ENCODE measurements around the gene RAB21.
"Not testable (repeated sequence)": the region's sequence is repeated elsewhere in the genome, so short reads cannot be mapped to it uniquely, and the experiment has no call there.

The RAB21 gene

DNA sequence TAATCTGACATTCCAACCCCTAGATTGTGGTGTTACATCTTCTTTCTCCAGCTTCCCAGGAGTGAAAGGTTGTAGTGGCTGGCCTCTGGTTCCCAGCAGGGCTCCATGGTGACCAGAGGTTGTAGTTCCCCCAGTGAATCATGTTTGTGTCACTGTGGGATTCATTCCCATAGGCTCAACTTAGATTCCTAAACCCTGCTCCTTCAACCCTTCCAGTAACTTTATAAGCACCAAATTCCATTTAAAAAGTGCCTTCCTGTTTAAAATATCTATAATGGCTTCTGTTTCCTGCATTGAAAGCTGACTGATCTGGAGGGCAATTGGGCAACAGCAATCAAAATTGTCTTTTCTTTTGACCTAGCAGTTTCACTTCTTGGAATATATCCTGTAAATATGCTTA is 44.4 kb downstream of the RAB21 start:
- no peak for DNase-seq (ENCODE audit: low spot score)

DNA sequence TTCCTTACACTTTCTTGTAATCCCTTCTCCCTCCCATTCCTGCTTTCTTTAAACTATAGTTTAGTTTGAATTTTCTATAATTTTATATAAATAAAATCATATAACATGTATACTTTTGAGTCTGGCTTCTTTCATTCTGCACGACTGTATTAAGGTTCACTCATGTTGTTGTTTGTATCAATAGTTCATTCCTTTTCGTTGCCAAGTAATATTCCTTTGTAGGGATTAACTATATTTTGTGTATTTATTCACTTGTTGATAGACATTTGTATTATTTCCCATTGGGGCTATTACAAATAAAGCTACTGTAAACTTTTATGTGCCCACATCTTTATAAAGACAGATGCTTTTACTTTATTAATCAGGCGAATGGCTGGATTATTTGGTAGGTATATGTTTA is 45.5 kb downstream of the RAB21 start:
- DNase-seq (ENCODE audit: low spot score) = no peak

GRCh38 chr12:71804505-71804904 is 49.8 kb downstream of the RAB21 start:
- no peak for DNase-seq (ENCODE audit: low spot score)

- no peak for DNase-seq (ENCODE audit: low spot score)
These were observed 56.3 kb downstream of the RAB21 start for GRCh38 chr12:71810921-71811320.

DNA sequence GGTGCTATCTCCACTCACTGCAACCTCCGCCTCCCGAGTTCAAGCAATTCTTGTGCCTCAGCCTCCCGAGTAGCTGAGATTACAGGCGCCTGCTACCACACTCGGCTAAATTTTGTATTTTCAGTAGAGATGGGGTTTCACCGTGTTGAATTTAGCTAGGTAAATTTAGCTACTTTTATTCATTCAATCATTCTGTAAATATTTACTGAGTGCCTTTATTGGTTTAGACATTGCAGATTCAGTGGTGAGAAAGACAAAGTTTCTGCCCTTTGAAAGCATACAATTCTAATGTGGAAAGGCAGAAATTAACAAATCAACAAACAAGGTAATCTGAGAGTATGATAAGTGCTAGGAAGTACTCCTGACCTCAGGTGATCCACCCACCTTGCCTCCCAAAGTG is 60.6 kb downstream of the RAB21 start:
- not testable (repeated sequence) for DNase-seq (ENCODE audit: low spot score)

- DNase-seq (ENCODE audit: low spot score) = not testable (repeated sequence)
These were observed 67.4 kb downstream of the RAB21 start for GRCh38 chr12:71822088-71822487.

DNA sequence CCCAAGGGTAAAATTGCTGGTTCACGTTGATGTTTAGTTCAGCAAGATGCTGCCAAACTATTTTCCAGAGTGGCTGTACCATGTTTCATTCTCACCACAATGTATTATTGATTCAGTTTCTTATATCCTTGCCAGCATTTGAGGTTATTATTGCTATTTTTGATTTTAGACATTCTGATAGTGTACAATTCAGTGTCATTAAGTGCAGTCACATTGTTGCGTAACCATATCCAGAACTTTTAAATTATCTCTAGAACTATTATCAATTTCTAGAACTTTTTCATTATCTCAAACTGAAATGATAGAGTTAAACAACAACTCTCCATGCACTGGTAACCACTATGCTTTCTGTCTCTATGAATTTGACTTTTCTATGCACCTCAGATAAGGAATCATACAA is 74.2 kb downstream of the RAB21 start:
- DNase-seq (ENCODE audit: low spot score) = no peak

- DNase-seq (ENCODE audit: low spot score) = no peak
These were observed 82.7 kb downstream of the RAB21 start for GRCh38 chr12:71837356-71837755.

- DNase-seq (ENCODE audit: low spot score) = no peak
These were observed 83.6 kb downstream of the RAB21 start for GRCh38 chr12:71838231-71838630.

GRCh38 chr12:71838676-71839075 is 84.0 kb downstream of the RAB21 start:
- no peak for DNase-seq (ENCODE audit: low spot score)

DNA sequence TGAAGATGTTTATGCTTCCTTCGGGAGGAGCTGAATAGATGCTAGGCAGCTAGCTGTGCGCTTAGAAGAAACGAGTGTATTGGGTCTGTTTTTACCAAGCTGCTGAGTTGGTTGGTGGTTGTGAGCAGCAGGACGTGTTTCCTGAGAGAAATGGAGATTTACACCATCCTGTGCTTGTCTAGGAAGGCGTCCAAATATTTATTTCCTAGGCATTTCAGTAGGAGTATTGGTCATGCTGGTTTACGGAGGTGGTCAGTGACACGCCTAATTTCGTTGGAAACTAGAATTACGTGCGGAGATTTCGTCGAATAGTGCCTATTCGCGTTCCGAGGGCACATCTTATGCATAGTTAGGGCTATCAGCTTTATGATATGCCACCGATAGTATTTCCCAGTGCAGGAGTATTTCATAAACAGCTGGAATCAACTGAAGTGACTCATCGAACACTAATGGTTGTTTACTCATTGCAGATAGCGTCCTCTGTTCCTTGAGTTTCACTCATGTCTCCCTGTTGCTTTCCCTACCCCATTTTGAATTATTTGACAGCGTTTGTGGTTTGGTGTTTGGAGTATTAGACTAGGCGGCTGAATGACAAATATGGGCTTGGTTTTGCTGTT is 85.7 kb downstream of the RAB21 start:
- DNase-seq (ENCODE audit: low spot score) = no peak

DNA sequence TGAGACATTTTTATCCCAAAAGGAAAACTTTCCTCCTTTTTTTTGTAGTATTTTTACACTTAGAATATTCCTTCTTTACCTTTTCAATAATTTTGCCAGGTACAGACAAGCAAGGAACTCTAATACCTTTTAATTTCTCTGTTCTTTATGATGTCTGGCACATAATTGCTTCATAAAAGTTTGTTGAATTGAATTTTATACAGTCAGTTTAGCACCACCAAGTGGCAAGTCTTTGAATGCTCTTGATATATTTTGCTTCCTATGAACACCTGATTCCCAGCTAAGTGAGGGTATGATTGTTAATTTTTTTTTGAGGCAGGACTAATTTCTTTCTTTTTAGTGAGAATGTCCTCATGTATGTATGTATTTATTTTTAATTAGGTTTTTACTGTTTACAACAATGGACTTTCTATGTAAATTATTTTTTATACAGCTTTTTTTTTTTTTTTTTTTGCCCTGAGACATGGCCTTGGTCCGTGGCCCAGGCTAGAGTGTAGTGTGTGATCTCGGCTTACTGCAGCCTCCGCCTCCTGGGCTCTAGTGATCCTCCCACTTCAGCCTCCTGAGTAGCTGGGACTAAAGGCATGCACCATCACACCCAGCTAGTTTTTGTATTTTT is 91.8 kb downstream of the RAB21 start:
- no peak for DNase-seq (ENCODE audit: low spot score)

- no peak for DNase-seq (ENCODE audit: low spot score)
These were observed 93.5 kb downstream of the RAB21 start for GRCh38 chr12:71848212-71848611.

DNA sequence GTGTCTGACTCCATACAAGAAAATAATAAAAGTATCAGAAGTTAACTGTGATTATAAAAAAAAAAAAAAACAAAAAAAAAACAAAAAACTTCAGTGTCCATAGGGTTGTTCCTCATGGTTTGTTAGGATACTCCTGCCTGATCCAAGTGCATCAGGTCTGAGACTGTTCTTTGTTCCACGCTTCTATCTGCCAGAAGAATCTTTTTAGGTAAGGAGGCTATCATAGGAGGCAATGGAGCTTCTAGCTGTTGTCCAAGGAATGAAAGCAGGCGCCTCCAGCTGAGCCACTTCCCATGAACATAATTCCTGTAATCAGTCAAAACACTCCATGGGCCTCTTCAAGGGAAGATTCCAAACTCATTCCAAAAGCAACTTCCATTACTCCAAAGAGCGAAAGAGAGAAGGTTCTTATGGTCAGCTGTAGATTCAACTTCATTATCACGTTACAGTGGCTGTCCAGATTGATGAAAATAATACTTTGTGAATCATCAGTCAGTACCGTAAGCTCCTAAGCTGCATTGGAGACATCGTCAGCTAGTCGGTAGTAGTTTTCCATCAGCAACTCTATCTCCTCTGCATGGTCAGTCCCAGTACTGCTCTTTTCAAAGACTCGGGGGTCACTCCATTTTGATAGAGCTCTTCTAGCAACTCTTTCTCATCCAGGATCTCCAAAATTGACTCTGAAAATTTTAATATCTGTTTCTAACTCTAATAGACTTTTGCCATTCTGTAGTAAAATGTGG is 94.6 kb downstream of the RAB21 start:
- no peak for DNase-seq (ENCODE audit: low spot score)

Data from globus pallidus (tissue), 1 donor.